ENCODE results near the gene GMCL1.
"Not testable (repeated sequence)": the region's sequence is repeated elsewhere in the genome, so short reads cannot be mapped to it uniquely, and the experiment has no call there.

The GMCL1 gene

GRCh38 chr2:69810550-69810949 lies 18.9 kb upstream of the GMCL1 start:
- DNase-seq: no peak

DNA sequence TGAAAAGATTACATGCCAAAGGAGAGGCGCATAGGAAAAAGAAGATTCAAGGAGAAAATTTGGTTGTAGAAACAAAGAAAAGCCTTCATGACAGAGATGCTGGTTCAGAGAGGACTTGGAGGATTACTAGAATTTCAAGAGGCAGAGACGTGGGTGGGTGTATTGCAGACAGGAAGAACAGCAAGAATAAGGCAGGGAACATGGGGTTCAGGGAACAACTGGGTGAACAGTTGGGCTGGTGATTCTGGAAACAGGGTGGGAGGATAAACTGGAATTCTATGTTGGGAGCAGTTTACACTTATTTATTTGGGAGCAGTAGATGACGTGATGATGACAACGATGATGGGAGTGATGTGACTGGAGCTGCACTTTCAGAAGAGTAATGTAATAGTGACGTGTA lies 18.4 kb upstream of the GMCL1 start:
- DNase-seq: no peak

DNA sequence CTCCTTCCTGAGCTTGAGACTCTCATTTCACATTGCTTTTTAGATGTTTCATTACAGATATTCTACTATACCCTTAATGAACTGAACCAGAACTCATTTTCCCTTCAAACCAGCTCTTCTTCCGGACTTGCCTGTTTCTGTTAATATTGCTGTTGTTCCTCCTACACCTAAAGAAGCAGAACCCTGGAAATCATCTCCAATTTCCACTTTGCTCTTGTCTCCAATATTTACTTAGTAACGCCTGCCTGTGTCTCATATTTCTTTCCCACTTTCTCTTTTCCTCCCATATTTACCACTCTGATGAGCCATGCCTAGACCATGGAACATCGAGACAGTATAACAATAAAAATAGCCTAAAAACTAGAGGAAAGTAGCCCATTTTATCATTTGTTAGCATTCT lies 17.9 kb upstream of the GMCL1 start:
- no peak for DNase-seq

- DNase-seq: no peak
Measured at GRCh38 chr2:69815717-69816116, 13.7 kb upstream of the GMCL1 start.

DNA sequence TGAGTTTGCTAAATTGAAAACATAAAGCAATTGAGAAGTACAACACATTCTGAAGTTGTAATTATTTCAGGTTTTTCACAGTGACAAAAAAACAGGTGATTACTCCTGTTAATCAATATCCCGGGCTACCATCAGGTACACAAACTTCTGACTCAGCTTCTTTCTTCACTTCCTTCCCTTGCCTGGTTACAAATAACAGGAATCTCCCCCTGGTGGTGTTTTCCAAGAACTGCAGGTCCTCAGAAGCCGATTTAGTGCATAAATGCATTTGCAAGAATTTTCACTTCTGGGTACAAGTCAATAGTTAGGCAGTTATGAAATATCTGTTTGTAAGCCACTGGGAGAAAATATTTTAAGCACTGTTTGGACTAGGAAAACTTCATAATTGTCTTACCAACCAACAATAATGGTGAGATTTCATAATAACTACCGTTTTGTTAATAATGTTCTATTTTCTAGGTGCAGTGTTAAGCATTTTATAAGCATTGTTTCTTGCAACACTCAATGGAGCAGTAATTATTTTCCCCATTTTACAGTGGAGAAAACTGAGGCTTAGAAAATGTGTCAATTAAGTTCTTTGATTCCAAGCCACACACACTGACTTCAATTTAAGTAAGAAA lies 12.4 kb upstream of the GMCL1 start:
- no peak for DNase-seq

GRCh38 chr2:69817729-69818501 lies 11.5 kb upstream of the GMCL1 start:
- no peak for DNase-seq

GRCh38 chr2:69827796-69828540 lies 1.5 kb upstream of the GMCL1 start:
- DNase-seq: no peak

DNA sequence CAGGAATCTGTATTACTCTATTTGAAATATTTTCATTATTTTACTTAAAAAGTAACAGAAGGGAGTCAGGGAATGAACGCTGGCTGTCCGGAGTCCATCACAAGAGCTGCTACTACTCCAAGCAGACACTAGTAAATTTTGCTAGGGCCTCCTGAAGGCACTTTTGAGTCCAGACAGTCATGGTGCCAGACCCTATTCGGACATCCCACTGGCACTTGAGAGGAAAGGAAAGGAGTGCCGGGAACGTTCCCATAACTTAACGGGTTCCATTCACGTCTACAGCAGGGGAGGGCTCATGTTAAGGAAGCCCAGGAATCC lies 563 bp upstream of the GMCL1 start:
- no peak for DNase-seq

GRCh38 chr2:69830045-69830905 lies 815 bp downstream of the GMCL1 start:
- DNase-seq: no peak

GRCh38 chr2:69830906-69831241 lies 1.4 kb downstream of the GMCL1 start:
- DNase-seq: not testable (repeated sequence)

GRCh38 chr2:69831354-69831905 lies 2.0 kb downstream of the GMCL1 start:
- DNase-seq: no peak

DNA sequence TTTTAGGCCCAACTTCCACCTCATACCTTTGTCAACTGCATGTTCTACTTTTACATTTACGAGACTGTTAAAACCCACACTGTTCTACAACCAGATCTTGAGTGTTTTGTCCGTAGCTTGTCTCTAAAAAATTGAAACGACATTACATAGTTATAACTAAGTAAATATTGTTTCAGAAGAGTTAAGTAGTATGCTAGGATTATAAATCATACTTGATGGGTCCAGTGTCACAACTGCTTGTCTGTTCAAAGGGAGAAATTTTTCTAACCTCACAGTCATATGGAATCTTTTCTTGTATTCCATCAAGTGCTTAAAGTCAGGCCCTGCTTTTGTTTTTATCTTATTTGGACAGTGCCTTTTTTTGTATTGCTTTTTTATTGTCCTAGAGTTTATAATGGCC lies 4.3 kb downstream of the GMCL1 start:
- no peak for DNase-seq

- no peak for DNase-seq
Measured at GRCh38 chr2:69835666-69836065, 6.2 kb downstream of the GMCL1 start.

GRCh38 chr2:69836316-69836715 lies 6.9 kb downstream of the GMCL1 start:
- no peak for DNase-seq

- no peak for DNase-seq
Measured at GRCh38 chr2:69837533-69837932, 8.1 kb downstream of the GMCL1 start.

DNA sequence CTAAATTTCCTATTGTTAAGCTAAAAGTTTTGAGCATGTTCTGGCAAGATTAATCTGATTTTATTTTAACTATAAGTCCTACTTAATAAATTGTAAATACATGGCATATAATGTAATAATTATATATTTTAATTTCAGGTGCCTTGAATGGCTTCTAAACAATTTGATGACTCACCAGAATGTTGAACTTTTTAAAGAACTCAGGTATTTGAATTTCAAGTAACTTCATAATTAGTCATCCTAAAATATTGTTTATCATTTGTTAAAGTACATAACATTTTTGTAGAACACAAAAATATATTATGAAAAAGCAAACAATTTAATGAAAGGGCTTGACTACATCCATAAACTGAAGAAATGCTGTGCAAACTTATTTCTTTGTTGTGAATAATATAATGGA lies 14.5 kb downstream of the GMCL1 start:
- DNase-seq: no peak

DNA sequence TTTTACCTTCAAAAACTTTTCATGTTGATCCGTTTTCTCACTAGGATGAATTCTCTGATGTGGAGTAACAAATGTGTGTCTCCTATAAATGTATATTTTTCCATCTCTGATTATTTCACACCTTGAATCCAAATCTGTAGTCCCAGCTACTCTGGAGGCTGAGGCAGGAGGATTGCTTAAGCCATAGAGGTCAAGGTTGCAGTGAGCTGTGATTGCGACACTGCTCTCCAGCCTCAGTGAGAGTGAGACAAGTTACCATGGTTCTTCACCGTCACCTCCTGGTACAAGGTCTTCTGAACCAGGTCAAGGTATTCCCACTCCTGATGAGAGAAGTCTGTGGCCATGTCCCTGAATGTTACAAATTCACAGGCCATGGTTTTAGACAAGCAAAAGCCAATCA lies 15.1 kb downstream of the GMCL1 start:
- DNase-seq: no peak

- no peak for DNase-seq
Measured at GRCh38 chr2:69846182-69847067, 17.0 kb downstream of the GMCL1 start.

DNA sequence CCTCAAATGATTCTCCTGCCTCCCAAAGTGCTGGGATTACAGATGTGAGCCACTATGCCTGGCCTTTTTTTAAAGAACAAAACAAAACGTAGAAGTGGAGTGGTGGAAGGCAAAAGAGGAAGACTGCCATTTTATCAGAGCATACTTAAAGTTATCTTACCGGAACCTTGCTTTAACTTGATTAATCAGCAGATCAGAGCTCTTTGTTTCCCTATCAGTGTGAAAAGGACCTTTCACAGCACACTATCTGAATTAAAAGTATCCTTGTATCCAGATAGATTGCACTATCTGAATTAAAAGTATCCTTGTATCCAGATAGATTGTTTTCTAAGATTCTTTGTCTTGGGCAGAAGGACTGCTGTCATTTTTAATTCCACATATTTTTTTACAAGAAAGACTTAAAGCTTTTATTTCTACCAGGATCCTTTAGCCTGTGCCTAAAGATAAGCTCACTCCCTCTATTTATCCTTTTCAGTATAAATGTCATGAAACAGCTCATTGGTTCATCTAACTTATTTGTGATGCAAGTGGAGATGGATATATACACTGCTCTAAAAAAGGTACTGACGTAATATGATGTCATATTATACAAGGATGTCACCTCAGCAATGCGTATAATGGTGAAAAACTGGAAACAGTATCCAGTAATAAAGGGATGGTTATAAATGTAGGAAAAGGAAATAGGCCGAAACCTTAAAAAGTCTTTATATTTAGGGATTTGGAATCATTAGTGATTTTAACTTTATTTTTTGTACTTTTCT lies 17.8 kb downstream of the GMCL1 start:
- no peak for DNase-seq

DNA sequence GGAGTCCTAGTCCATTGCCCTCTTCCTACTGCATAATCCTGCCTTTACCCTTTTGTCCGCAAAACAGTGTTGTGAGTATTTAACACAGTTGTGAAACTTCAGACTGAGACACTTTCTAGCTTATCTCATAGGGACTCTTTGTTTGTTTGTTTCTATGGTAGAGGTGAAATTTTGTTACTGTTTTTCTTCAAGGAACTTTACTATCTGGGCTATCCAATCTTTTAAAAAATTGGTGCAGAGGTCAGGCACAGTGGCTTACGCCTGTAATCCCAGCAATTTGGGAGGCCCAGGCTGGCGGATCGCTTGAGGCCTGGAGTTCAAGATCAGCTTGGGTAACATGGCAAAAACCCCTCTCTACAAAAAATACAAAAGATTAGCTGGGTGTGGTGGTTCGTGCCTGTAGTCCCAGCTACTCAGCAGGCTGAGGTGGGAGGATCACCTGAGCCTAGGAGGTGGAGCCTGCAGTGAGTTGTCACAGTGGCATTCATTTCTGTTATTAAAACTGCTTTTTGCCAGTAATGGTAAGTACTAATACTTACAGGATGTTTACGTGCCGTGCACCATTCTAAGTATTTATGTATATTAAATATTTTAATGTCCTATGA lies 18.8 kb downstream of the GMCL1 start:
- no peak for DNase-seq

DNA sequence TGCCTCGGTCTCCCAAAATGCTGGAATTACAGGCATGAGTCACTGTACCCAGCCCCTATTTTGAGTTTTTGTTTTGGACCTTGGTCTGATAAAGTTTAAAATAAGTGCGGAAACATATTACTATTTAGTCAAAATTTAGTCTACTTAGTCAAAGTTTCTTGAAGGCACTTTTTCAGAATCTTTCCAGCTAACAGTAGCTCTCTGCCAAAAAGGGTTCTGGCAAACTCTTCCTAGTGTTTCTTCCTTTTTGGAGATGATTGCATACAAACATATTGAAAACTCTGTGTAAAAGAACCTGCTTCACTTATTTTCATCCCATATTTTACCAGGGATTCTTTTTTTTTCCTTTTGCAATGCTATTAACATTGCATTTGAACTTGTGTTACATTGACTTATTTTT lies 28.8 kb downstream of the GMCL1 start:
- no peak for DNase-seq
